GM12873 (cell line): ENCODE measurements around the gene NMT1.

Source experiments
- CTCF ChIP-seq: IDR thresholded peaks from 2 replicates; pipeline ENCODE4 v1.5.1; 2012; ENCODE audit warnings: low read depth, mild to moderate bottlenecking, moderate library complexity, low read length, control low read depth; ENCODE audit not compliant: insufficient read depth; ENCODE audit errors: missing control alignments

The NMT1 gene

GRCh38 chr17:45096141-45096540 is 35.0 kb downstream of the NMT1 start:
- peak; percentile 54 for TF ChIP-seq CTCF

GRCh38 chr17:45096926-45097325 is 35.8 kb downstream of the NMT1 start:
- TF ChIP-seq CTCF = no peak

- no peak for TF ChIP-seq CTCF
Observed at GRCh38 chr17:45098081-45098868, 37.2 kb downstream of the NMT1 start.

- peak; percentile 95 for TF ChIP-seq CTCF
Observed at GRCh38 chr17:45098869-45099616, 37.9 kb downstream of the NMT1 start.

- no peak for TF ChIP-seq CTCF
Observed at GRCh38 chr17:45101546-45101882, 40.4 kb downstream of the NMT1 start.

GRCh38 chr17:45101883-45102811 is 41.0 kb downstream of the NMT1 start:
- TF ChIP-seq CTCF = no peak

- no peak for TF ChIP-seq CTCF
Observed at GRCh38 chr17:45102856-45103255, 41.7 kb downstream of the NMT1 start.
